ENCODE data around the gene SYT17.
A peak's percentile ranks its signal among the peaks of the same experiment; 100 is the strongest.

Gene SYT17

GRCh38 chr16:19269098-19269497, 101.1 kb downstream of the SYT17 start:
- DNase-seq, result no peak

GRCh38 chr16:19274165-19274797, 106.2 kb downstream of the SYT17 start:
- no peak for DNase-seq

GRCh38 chr16:19278403-19278802, 110.4 kb downstream of the SYT17 start:
- DNase-seq, result no peak

- DNase-seq, result no peak
Observed at GRCh38 chr16:19281246-19281645, 113.2 kb downstream of the SYT17 start.

- no peak for DNase-seq
Observed at GRCh38 chr16:19282101-19282500, 114.1 kb downstream of the SYT17 start.

- DNase-seq, result no peak
Observed at GRCh38 chr16:19283637-19284036, 115.6 kb downstream of the SYT17 start.

GRCh38 chr16:19284207-19284606, 116.2 kb downstream of the SYT17 start:
- no peak for DNase-seq

GRCh38 chr16:19285431-19285830, 117.4 kb downstream of the SYT17 start, which contains the start of gene CLEC19A:
TSS of gene CLEC19A (plus strand) at chr16:19285731. CDS start at chr16:19285852, 121 bp downstream.
- DNase-seq, result no peak

- no peak for DNase-seq
Observed at GRCh38 chr16:19286827-19287226, 118.8 kb downstream of the SYT17 start.

- DNase-seq, result no peak
Observed at GRCh38 chr16:19287241-19287640, 119.2 kb downstream of the SYT17 start.

GRCh38 chr16:19288872-19289799, 121.1 kb downstream of the SYT17 start:
- no peak for DNase-seq

- DNase-seq, result no peak
Observed at GRCh38 chr16:19289811-19290485, 121.9 kb downstream of the SYT17 start.

GRCh38 chr16:19290860-19291259, 122.8 kb downstream of the SYT17 start:
- DNase-seq, result no peak

GRCh38 chr16:19291475-19291874, 123.4 kb downstream of the SYT17 start:
- DNase-seq, result no peak

- no peak for DNase-seq
Observed at GRCh38 chr16:19292186-19292585, 124.1 kb downstream of the SYT17 start.

GRCh38 chr16:19294156-19294649, 126.2 kb downstream of the SYT17 start:
- DNase-seq, result peak; percentile 1

- DNase-seq, result no peak
Observed at GRCh38 chr16:19295393-19295792, 127.4 kb downstream of the SYT17 start.

- DNase-seq, result no peak
Observed at GRCh38 chr16:19297454-19297853, 129.4 kb downstream of the SYT17 start.

- no peak for DNase-seq
Observed at GRCh38 chr16:19299565-19299964, 131.5 kb downstream of the SYT17 start.

- DNase-seq, result no peak
Observed at GRCh38 chr16:19301931-19302330, 133.9 kb downstream of the SYT17 start.

GRCh38 chr16:19304750-19305149, 136.7 kb downstream of the SYT17 start:
- DNase-seq, result no peak

GRCh38 chr16:19305443-19305842, 137.4 kb downstream of the SYT17 start:
- no peak for DNase-seq

- DNase-seq, result no peak
Observed at GRCh38 chr16:19307587-19308241, 139.7 kb downstream of the SYT17 start.

Data from NCI-H1436 treated with DMSO at 0.1 percent for 48 hours (cell line).